ENCODE measurements around the gene RAB5A.
"Not testable (repeated sequence)": the region's sequence is repeated elsewhere in the genome, so short reads cannot be mapped to it uniquely, and the experiment has no call there.

The RAB5A gene

GRCh38 chr3:20031939-20032338 is 85.0 kb downstream of the RAB5A start:
- DNase-seq = not testable (repeated sequence)
